ENCODE measurements around the gene COX10. TPM values are rescaled to one million over a fixed set of nuclear protein-coding genes. Genes with fewer than 3 reads are reported as not detected.

Gene COX10
- total RNA-seq, 4 donors from 2014 or later = 23.9 to 90.9 (median 64.4) TPM

GRCh38 chr17:14089179-14089578 is 19.9 kb downstream of the COX10 start:
- Histone ChIP-seq H3K27ac (no peak overlapping the region), H3K4me1 (peaks cover 0 to 16% (median 0%) of the 10 kb centered on the region in 4 donors), H3K4me3 (no peak overlapping the region), H3K9me3 (no peaks in the 10 kb centered on the region), H3K27me3 (no peaks in the 10 kb centered on the region), H3K36me3 (no peaks in the 10 kb centered on the region)
- TF ChIP-seq CTCF (IDR thresholded peaks at IDR 0.05) = no peak
- no peak for TF ChIP-seq POLR2A (IDR thresholded peaks at IDR 0.05)
- no peak for DNase-seq

GRCh38 chr17:14091367-14091766 is 22.1 kb downstream of the COX10 start:
- Histone ChIP-seq H3K4me1 (peaks cover 0 to 16% (median 0%) of the 10 kb centered on the region in 4 donors), H3K4me3 (no peak overlapping the region), H3K36me3 (no peaks in the 10 kb centered on the region), H3K27ac (no peak overlapping the region), H3K27me3 (no peaks in the 10 kb centered on the region), H3K9me3 (no peaks in the 10 kb centered on the region)
- DNase-seq = no peak
- TF ChIP-seq POLR2A (IDR thresholded peaks at IDR 0.05) (no peak), CTCF (IDR thresholded peaks at IDR 0.05) (no peak)

GRCh38 chr17:14092808-14093207 is 23.5 kb downstream of the COX10 start:
- TF ChIP-seq POLR2A (IDR thresholded peaks at IDR 0.05) (no peak), CTCF (IDR thresholded peaks at IDR 0.05) (no peak)
- Histone ChIP-seq H3K36me3 (no peaks in the 10 kb centered on the region), H3K27ac (no peak overlapping the region), H3K4me1 (peaks cover 0 to 16% (median 0%) of the 10 kb centered on the region in 4 donors), H3K27me3 (no peaks in the 10 kb centered on the region), H3K4me3 (no peak overlapping the region), H3K9me3 (no peaks in the 10 kb centered on the region)
- DNase-seq = no peak

- H3K9me3 ChIP-seq = no peaks in the 10 kb centered on the region
- H3K27ac ChIP-seq = no peak overlapping the region
- H3K36me3 ChIP-seq = no peaks in the 10 kb centered on the region
- H3K4me1 ChIP-seq = peaks cover 0 to 16% (median 0%) of the 10 kb centered on the region in 4 donors
- TF ChIP-seq CTCF (IDR thresholded peaks at IDR 0.05) = no peak
- no peak for TF ChIP-seq POLR2A (IDR thresholded peaks at IDR 0.05)
- no peak overlapping the region for H3K4me3 ChIP-seq
- H3K27me3 ChIP-seq = no peaks in the 10 kb centered on the region
- DNase-seq = no peak
These were observed 25.6 kb downstream of the COX10 start for GRCh38 chr17:14094676-14095601.

- Histone ChIP-seq H3K27me3 (no peaks in the 10 kb centered on the region), H3K4me3 (no peak overlapping the region), H3K36me3 (no peaks in the 10 kb centered on the region), H3K27ac (no peak overlapping the region), H3K9me3 (no peaks in the 10 kb centered on the region), H3K4me1 (peaks cover 0 to 14% (median 0%) of the 10 kb centered on the region in 4 donors)
- no peak for DNase-seq
- no peak for TF ChIP-seq CTCF (IDR thresholded peaks at IDR 0.05)
- TF ChIP-seq POLR2A (IDR thresholded peaks at IDR 0.05) = no peak
These were observed 26.3 kb downstream of the COX10 start for GRCh38 chr17:14095631-14096030.
